Measurements from ENCODE around the gene KLHL2.
"Not testable (repeated sequence)": the region's sequence is repeated elsewhere in the genome, so short reads cannot be mapped to it uniquely, and the experiment has no call there.

The KLHL2 gene

GRCh38 chr4:165331823-165332222, 124.5 kb downstream of the KLHL2 start:
- DNase-seq = no peak

- no peak for DNase-seq
Measured at GRCh38 chr4:165332502-165332901, 125.1 kb downstream of the KLHL2 start.

- no peak for DNase-seq
Measured at GRCh38 chr4:165335163-165335703, 127.9 kb downstream of the KLHL2 start.

GRCh38 chr4:165336743-165337142, 129.4 kb downstream of the KLHL2 start:
- DNase-seq = no peak

GRCh38 chr4:165342340-165342739, 135.0 kb downstream of the KLHL2 start:
- DNase-seq = not testable (repeated sequence)

GRCh38 chr4:165343353-165344191, 136.2 kb downstream of the KLHL2 start:
- peak in 1 of 2 experiments; percentile 29 for DNase-seq

GRCh38 chr4:165345666-165346417, 138.5 kb downstream of the KLHL2 start:
- DNase-seq = no peak

GRCh38 chr4:165347647-165348569, 140.5 kb downstream of the KLHL2 start:
- no peak for DNase-seq

GRCh38 chr4:165351359-165352130, 144.2 kb downstream of the KLHL2 start:
- no peak for DNase-seq

- DNase-seq = peak; percentile 58 to 67
Measured at GRCh38 chr4:165355900-165356300, 148.5 kb downstream of the KLHL2 start.

- no peak for DNase-seq
Measured at GRCh38 chr4:165359506-165359905, 152.1 kb downstream of the KLHL2 start.

- no peak for DNase-seq
Measured at GRCh38 chr4:165360041-165360695, 152.8 kb downstream of the KLHL2 start.

GRCh38 chr4:165360985-165361670, 153.8 kb downstream of the KLHL2 start:
- no peak for DNase-seq

- DNase-seq = no peak
Measured at GRCh38 chr4:165361810-165362209, 154.4 kb downstream of the KLHL2 start.

GRCh38 chr4:165364452-165365080, 157.2 kb downstream of the KLHL2 start:
- no peak for DNase-seq

GRCh38 chr4:165367040-165367439, 159.7 kb downstream of the KLHL2 start:
- DNase-seq = no peak

GRCh38 chr4:165368114-165368513, 160.8 kb downstream of the KLHL2 start:
- peak in 1 of 2 experiments; percentile 54 for DNase-seq

- DNase-seq = no peak
Measured at GRCh38 chr4:165368567-165368966, 161.2 kb downstream of the KLHL2 start.

GRCh38 chr4:165369522-165369921, 162.2 kb downstream of the KLHL2 start:
- no peak for DNase-seq

GRCh38 chr4:165370530-165370929, 163.2 kb downstream of the KLHL2 start:
- no peak for DNase-seq
